ENCODE data around the gene FMNL3.

FMNL3 gene

DNA sequence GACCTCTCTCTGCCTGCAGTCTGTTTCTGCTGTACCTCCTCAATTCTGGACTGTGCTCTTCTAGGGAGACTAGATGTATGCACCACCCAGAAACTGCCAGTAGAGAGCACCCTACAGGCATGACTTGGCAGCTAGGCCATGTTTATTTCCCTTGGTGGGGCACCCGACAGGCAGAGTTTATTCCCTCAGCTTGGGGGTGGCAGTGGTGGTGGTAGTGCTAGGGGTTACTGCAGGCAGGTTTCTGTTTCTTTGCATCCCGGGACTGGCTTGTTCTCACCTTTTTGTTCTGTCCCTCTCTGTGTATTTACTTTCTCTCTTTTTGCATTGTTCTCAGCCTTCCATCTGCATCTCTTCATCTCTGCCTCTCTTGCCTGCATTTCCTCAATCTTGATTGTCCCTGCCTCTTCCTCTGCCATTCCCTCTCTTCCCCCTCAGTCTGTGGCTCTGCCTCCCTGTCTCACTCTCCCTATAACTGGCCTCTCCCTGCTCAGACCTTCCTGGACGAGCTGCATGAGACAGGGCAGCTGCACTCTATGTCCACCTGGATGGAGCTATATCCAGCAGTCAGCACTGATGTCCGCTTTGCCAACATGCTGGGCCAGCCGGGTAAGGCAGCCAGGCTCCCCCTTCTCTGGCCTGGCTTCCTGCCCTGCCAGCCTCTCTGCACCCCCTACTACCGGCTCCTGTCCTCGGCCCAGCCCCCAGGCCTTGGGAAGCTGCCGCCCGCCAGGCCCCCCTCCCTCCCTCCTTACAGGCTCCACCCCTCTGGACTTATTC, 70.0 kb downstream of the FMNL3 start:
- H3K23ac ChIP-seq (ENCODE audit: low read length) = no peak overlapping the region
- DNase-seq = peak; percentile 9 to 56
- no peak overlapping the region for H2BK120ac ChIP-seq (ENCODE audit: insufficient read depth, low read length, poor library complexity)
- H2AK5ac ChIP-seq (ENCODE audit: low read length) = no peak overlapping the region
- peaks cover 0 to 6% of the 10 kb centered on the region in 2 experiments for H3K36me3 ChIP-seq (ENCODE audit: control insufficient read depth in 1 of 2, insufficient read depth in 2 of 2, low read length in 2 of 2)
- H3K4me3 ChIP-seq (ENCODE audit: low read depth, low read length) = no peak overlapping the region
- no peak overlapping the region for H2AFZ ChIP-seq (ENCODE audit: insufficient read depth, low read length, poor library complexity)
- no peaks in the 10 kb centered on the region for H3K9me3 ChIP-seq (ENCODE audit: insufficient read depth, low read depth, low read length)
- H4K12ac ChIP-seq (ENCODE audit: low read depth, low read length) = no peak overlapping the region
- H3K79me1 ChIP-seq (ENCODE audit: low read length) = peaks cover 2% of the 10 kb centered on the region
- H3K9ac ChIP-seq (ENCODE audit: low read length) = no peak overlapping the region
- no peak overlapping the region for H3K4ac ChIP-seq (ENCODE audit: low read depth, low read length)
- no peak overlapping the region for H4K8ac ChIP-seq (ENCODE audit: low read depth, low read length)
- H3K14ac ChIP-seq (ENCODE audit: low read length) = no peak overlapping the region
- H4K91ac ChIP-seq (ENCODE audit: low read depth, low read length) = no peak overlapping the region
- H3K4me2 ChIP-seq (ENCODE audit: low read length) = no peak overlapping the region
- no peak overlapping the region for H3K27ac ChIP-seq (ENCODE audit: low read depth, low read length)
- H2BK5ac ChIP-seq (ENCODE audit: low read depth, low read length, poor library complexity) = no peak overlapping the region
- H3K18ac ChIP-seq (ENCODE audit: low read length) = no peak overlapping the region
- H3K27me3 ChIP-seq (ENCODE audit: insufficient read depth, low read length) = no peaks in the 10 kb centered on the region
- H2BK12ac ChIP-seq (ENCODE audit: low read length) = no peak overlapping the region
- peaks cover 6 to 10% of the 10 kb centered on the region in 2 experiments for H3K4me1 ChIP-seq (ENCODE audit: control insufficient read depth in 1 of 2, insufficient read depth in 2 of 2, low read length in 2 of 2)
- peaks cover 2% of the 10 kb centered on the region for H3K79me2 ChIP-seq (ENCODE audit: control insufficient read depth, insufficient read depth, low read length, poor library complexity)
- WGBS (ENCODE audit: extremely low coverage, insufficient coverage, insufficient read length) = no CpG with 5 or more reads among the region's 9 CpGs

DNA sequence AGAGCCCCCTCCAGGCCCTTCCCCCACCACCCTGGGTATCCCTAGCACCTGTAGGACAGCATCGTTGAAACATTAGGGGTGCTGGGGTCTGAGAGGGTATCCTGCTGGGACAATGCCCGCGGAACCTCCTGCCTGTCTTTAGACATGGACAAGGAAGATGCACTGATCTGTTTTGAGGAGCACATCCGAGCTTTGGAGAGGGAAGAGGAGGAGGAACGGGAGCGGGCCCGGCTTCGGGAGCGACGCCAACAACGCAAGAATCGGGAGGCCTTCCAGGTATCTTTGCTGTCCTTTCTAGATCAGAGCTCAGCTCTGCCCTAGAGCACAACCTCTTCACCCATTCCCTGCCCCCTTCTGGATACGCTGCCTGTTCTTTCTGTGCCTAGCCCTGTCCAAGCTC, 70.6 kb downstream of the FMNL3 start:
- WGBS (ENCODE audit: extremely low coverage, insufficient coverage, insufficient read length) = no CpG with 5 or more reads among the region's 13 CpGs
- Histone ChIP-seq H4K12ac (ENCODE audit: low read depth, low read length) (no peak overlapping the region), H3K18ac (ENCODE audit: low read length) (no peak overlapping the region), H3K4me3 (ENCODE audit: low read depth, low read length) (no peak overlapping the region), H3K14ac (ENCODE audit: low read length) (no peak overlapping the region), H2BK120ac (ENCODE audit: insufficient read depth, low read length, poor library complexity) (no peak overlapping the region), H2BK12ac (ENCODE audit: low read length) (no peak overlapping the region), H3K79me2 (ENCODE audit: control insufficient read depth, insufficient read depth, low read length, poor library complexity) (no peaks in the 10 kb centered on the region), H4K8ac (ENCODE audit: low read depth, low read length) (no peak overlapping the region), H3K4me2 (ENCODE audit: low read length) (no peak overlapping the region), H3K27ac (ENCODE audit: low read depth, low read length) (no peak overlapping the region), H4K91ac (ENCODE audit: low read depth, low read length) (no peak overlapping the region), H3K79me1 (ENCODE audit: low read length) (no peaks in the 10 kb centered on the region), H3K36me3 (ENCODE audit: control insufficient read depth in 1 of 2, insufficient read depth in 2 of 2, low read length in 2 of 2) (peaks cover 0 to 4% of the 10 kb centered on the region in 2 experiments), H2AK5ac (ENCODE audit: low read length) (no peak overlapping the region), H3K4me1 (ENCODE audit: control insufficient read depth in 1 of 2, insufficient read depth in 2 of 2, low read length in 2 of 2) (peaks cover 0 to 4% of the 10 kb centered on the region in 2 experiments), H2AFZ (ENCODE audit: insufficient read depth, low read length, poor library complexity) (no peak overlapping the region), H2BK5ac (ENCODE audit: low read depth, low read length, poor library complexity) (no peak overlapping the region), H3K4ac (ENCODE audit: low read depth, low read length) (no peak overlapping the region), H3K23ac (ENCODE audit: low read length) (no peak overlapping the region), H3K27me3 (ENCODE audit: insufficient read depth, low read length) (no peaks in the 10 kb centered on the region), H3K9me3 (ENCODE audit: insufficient read depth, low read depth, low read length) (no peaks in the 10 kb centered on the region), H3K9ac (ENCODE audit: low read length) (no peak overlapping the region)
- no peak for DNase-seq

DNA sequence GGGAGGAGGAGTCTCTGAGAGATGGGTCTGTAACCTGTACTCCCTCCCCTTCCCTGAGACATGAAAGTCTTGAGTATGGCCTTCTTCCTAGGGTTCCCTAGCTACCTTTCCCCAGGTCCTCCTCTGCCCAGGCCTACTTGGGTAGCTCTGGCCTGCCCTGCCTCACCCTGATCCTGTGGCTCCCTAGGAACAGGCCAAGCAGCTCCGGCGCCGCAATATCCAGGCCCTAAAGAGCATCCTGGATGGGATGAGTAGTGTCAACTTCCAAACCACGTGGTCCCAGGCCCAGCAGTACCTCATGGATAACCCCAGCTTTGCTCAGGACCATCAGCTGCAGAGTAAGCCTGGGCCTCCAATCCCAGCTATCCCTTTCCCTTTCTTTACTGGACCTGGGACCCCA, 71.5 kb downstream of the FMNL3 start:
- no peak overlapping the region for H2BK12ac ChIP-seq (ENCODE audit: low read length)
- no peak for DNase-seq
- H3K9ac ChIP-seq (ENCODE audit: low read length) = no peak overlapping the region
- H3K23ac ChIP-seq (ENCODE audit: low read length) = no peak overlapping the region
- no peak overlapping the region for H2BK120ac ChIP-seq (ENCODE audit: insufficient read depth, low read length, poor library complexity)
- H4K8ac ChIP-seq (ENCODE audit: low read depth, low read length) = no peak overlapping the region
- peaks cover 0 to 3% of the 10 kb centered on the region in 2 experiments for H3K4me1 ChIP-seq (ENCODE audit: control insufficient read depth in 1 of 2, insufficient read depth in 2 of 2, low read length in 2 of 2)
- no peak overlapping the region for H4K12ac ChIP-seq (ENCODE audit: low read depth, low read length)
- H3K36me3 ChIP-seq (ENCODE audit: control insufficient read depth in 1 of 2, insufficient read depth in 2 of 2, low read length in 2 of 2) = peaks cover 0 to 4% of the 10 kb centered on the region in 2 experiments
- H2BK5ac ChIP-seq (ENCODE audit: low read depth, low read length, poor library complexity) = no peak overlapping the region
- no peaks in the 10 kb centered on the region for H3K79me2 ChIP-seq (ENCODE audit: control insufficient read depth, insufficient read depth, low read length, poor library complexity)
- H3K9me3 ChIP-seq (ENCODE audit: insufficient read depth, low read depth, low read length) = no peaks in the 10 kb centered on the region
- no peak overlapping the region for H3K4me3 ChIP-seq (ENCODE audit: low read depth, low read length)
- WGBS (ENCODE audit: extremely low coverage, insufficient coverage, insufficient read length) = no CpG with 5 or more reads among the region's 4 CpGs
- H3K4ac ChIP-seq (ENCODE audit: low read depth, low read length) = no peak overlapping the region
- H3K79me1 ChIP-seq (ENCODE audit: low read length) = no peaks in the 10 kb centered on the region
- H4K91ac ChIP-seq (ENCODE audit: low read depth, low read length) = no peak overlapping the region
- no peak overlapping the region for H3K18ac ChIP-seq (ENCODE audit: low read length)
- H2AFZ ChIP-seq (ENCODE audit: insufficient read depth, low read length, poor library complexity) = no peak overlapping the region
- H3K14ac ChIP-seq (ENCODE audit: low read length) = no peak overlapping the region
- H3K27ac ChIP-seq (ENCODE audit: low read depth, low read length) = no peak overlapping the region
- H3K4me2 ChIP-seq (ENCODE audit: low read length) = no peak overlapping the region
- no peak overlapping the region for H2AK5ac ChIP-seq (ENCODE audit: low read length)
- no peaks in the 10 kb centered on the region for H3K27me3 ChIP-seq (ENCODE audit: insufficient read depth, low read length)

DNA sequence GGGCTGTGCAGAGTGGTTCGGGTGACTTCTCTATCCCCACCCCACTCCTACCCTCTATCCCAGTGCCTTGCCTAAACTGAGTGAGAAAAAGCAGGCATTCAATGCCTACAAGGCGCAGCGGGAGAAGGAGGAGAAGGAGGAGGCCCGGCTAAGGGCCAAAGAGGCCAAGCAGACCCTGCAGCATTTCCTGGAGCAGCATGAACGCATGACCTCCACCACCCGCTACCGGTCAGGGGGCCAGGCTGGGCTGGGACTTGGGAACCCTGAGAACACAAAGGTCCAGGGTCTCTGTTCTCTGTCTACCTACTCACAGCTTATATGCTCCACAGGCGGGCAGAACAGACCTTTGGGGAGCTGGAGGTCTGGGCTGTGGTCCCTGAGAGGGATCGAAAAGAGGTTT, 72.2 kb downstream of the FMNL3 start:
- no peak overlapping the region for H4K8ac ChIP-seq (ENCODE audit: low read depth, low read length)
- no CpG with 5 or more reads among the region's 9 CpGs for WGBS (ENCODE audit: extremely low coverage, insufficient coverage, insufficient read length)
- no peak overlapping the region for H4K12ac ChIP-seq (ENCODE audit: low read depth, low read length)
- no peak overlapping the region for H3K18ac ChIP-seq (ENCODE audit: low read length)
- no peaks in the 10 kb centered on the region for H3K9me3 ChIP-seq (ENCODE audit: insufficient read depth, low read depth, low read length)
- no peaks in the 10 kb centered on the region for H3K79me1 ChIP-seq (ENCODE audit: low read length)
- H3K79me2 ChIP-seq (ENCODE audit: control insufficient read depth, insufficient read depth, low read length, poor library complexity) = no peaks in the 10 kb centered on the region
- H3K27me3 ChIP-seq (ENCODE audit: insufficient read depth, low read length) = no peaks in the 10 kb centered on the region
- no peak overlapping the region for H3K14ac ChIP-seq (ENCODE audit: low read length)
- no peak overlapping the region for H3K4me3 ChIP-seq (ENCODE audit: low read depth, low read length)
- DNase-seq = no peak
- no peak overlapping the region for H4K91ac ChIP-seq (ENCODE audit: low read depth, low read length)
- no peak overlapping the region for H3K27ac ChIP-seq (ENCODE audit: low read depth, low read length)
- H3K4me1 ChIP-seq (ENCODE audit: control insufficient read depth in 1 of 2, insufficient read depth in 2 of 2, low read length in 2 of 2) = peaks cover 0 to 3% of the 10 kb centered on the region in 2 experiments
- no peak overlapping the region for H3K9ac ChIP-seq (ENCODE audit: low read length)
- no peak overlapping the region for H2AK5ac ChIP-seq (ENCODE audit: low read length)
- H2BK12ac ChIP-seq (ENCODE audit: low read length) = no peak overlapping the region
- H2AFZ ChIP-seq (ENCODE audit: insufficient read depth, low read length, poor library complexity) = no peak overlapping the region
- no peak overlapping the region for H3K4me2 ChIP-seq (ENCODE audit: low read length)
- no peak overlapping the region for H2BK5ac ChIP-seq (ENCODE audit: low read depth, low read length, poor library complexity)
- H3K23ac ChIP-seq (ENCODE audit: low read length) = no peak overlapping the region
- H2BK120ac ChIP-seq (ENCODE audit: insufficient read depth, low read length, poor library complexity) = no peak overlapping the region
- no peak overlapping the region for H3K4ac ChIP-seq (ENCODE audit: low read depth, low read length)
- peaks cover 0 to 4% of the 10 kb centered on the region in 2 experiments for H3K36me3 ChIP-seq (ENCODE audit: control insufficient read depth in 1 of 2, insufficient read depth in 2 of 2, low read length in 2 of 2)
